ENCODE results near the gene UBE2Q1.

The UBE2Q1 gene

GRCh38 chr1:154575951-154576566 lies 17.6 kb upstream of the UBE2Q1 start:
- no peak for DNase-seq

GRCh38 chr1:154575147-154575927 lies 16.9 kb upstream of the UBE2Q1 start:
- DNase-seq, result no peak

- no peak for DNase-seq
Measured at GRCh38 chr1:154574716-154575115, 16.3 kb upstream of the UBE2Q1 start.

- DNase-seq, result no peak
Measured at GRCh38 chr1:154573168-154573510, 14.7 kb upstream of the UBE2Q1 start.

- no peak for DNase-seq
Measured at GRCh38 chr1:154572468-154573167, 14.2 kb upstream of the UBE2Q1 start.

GRCh38 chr1:154571964-154572288 lies 13.5 kb upstream of the UBE2Q1 start:
- no peak for DNase-seq

GRCh38 chr1:154571244-154571963 lies 12.9 kb upstream of the UBE2Q1 start:
- no peak for DNase-seq

GRCh38 chr1:154568157-154568815 lies 9.8 kb upstream of the UBE2Q1 start:
- DNase-seq, result no peak

- peak; percentile 44 to 72 for DNase-seq
Measured at GRCh38 chr1:154567386-154568156, 9.1 kb upstream of the UBE2Q1 start, which contains the start of gene CHRNB2. TSS of gene CHRNB2 (plus strand) at chr1:154567778. CDS start at chr1:154568045, 267 bp downstream.

GRCh38 chr1:154565876-154566275 lies 7.4 kb upstream of the UBE2Q1 start:
- DNase-seq, result no peak

GRCh38 chr1:154559466-154560044 lies 1.1 kb upstream of the UBE2Q1 start:
- peak; percentile 69 to 78 for DNase-seq

- DNase-seq, result peak; percentile 98 to 100
Measured at GRCh38 chr1:154558720-154559465, 431 bp upstream of the UBE2Q1 start.

GRCh38 chr1:154557248-154557938 lies 1.1 kb downstream of the UBE2Q1 start:
- no peak for DNase-seq

- no peak for DNase-seq
Measured at GRCh38 chr1:154556422-154556821, 2.0 kb downstream of the UBE2Q1 start.

- DNase-seq, result no peak
Measured at GRCh38 chr1:154553056-154554030, 5.1 kb downstream of the UBE2Q1 start.

GRCh38 chr1:154552036-154552435 lies 6.4 kb downstream of the UBE2Q1 start:
- no peak for DNase-seq

GRCh38 chr1:154551474-154551873 lies 7.0 kb downstream of the UBE2Q1 start:
- no peak for DNase-seq

- no peak for DNase-seq
Measured at GRCh38 chr1:154550657-154551056, 7.8 kb downstream of the UBE2Q1 start.

- no peak for DNase-seq
Measured at GRCh38 chr1:154550070-154550469, 8.4 kb downstream of the UBE2Q1 start.
